PC-9 (cell line): Measurements from ENCODE around the gene FTHL17.

Experiments
- EZH2 ChIP-seq: fragments of 200-600 bp; sonication (generic); IDR thresholded peaks from 2 replicates; pipeline ENCODE4 v1.8.0; 2017; ENCODE audit warnings: antibody characterized with exemption, low read depth
- TF ChIP-seq, protein P1 (sequence below): fragments of 200-600 bp; sonication (generic); conservative IDR thresholded peaks from 2 replicates; pipeline ENCODE4 v1.6.1; 2017; ENCODE audit warnings: mixed run types, antibody characterized with exemption, mild to moderate bottlenecking, moderate library complexity

DNA sequence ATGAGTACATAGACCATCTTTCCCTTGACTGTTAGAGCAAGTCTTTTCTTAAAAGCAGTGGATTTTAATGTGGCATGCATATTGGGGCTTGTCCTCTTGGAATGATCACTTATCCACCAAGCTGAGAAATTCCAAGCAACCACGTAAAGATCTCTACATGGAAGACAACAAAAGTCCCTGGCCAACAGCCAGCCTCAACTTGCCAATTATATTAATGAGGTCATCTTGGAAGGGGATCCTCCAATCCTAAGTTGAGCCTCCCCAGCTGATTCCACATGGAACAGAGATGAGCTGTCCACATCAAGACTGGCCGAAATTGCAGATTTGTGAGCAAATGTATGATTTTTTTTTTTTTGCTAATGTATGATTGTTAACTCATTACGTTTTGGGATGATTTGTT, 20.6 kb upstream of the FTHL17 start:
- TF ChIP-seq, protein P1, sequence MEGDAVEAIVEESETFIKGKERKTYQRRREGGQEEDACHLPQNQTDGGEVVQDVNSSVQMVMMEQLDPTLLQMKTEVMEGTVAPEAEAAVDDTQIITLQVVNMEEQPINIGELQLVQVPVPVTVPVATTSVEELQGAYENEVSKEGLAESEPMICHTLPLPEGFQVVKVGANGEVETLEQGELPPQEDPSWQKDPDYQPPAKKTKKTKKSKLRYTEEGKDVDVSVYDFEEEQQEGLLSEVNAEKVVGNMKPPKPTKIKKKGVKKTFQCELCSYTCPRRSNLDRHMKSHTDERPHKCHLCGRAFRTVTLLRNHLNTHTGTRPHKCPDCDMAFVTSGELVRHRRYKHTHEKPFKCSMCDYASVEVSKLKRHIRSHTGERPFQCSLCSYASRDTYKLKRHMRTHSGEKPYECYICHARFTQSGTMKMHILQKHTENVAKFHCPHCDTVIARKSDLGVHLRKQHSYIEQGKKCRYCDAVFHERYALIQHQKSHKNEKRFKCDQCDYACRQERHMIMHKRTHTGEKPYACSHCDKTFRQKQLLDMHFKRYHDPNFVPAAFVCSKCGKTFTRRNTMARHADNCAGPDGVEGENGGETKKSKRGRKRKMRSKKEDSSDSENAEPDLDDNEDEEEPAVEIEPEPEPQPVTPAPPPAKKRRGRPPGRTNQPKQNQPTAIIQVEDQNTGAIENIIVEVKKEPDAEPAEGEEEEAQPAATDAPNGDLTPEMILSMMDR = no peak
- no peak for TF ChIP-seq EZH2
